NK-92 (cell line): Measurements from ENCODE around the gene DEFB132.

Experiments used
- DNase-seq: peaks from one replicate; lab custom pipeline; 2025; ENCODE audit not compliant: unreplicated experiment; lab: John Stamatoyannopoulos, UW

DEFB132 gene

GRCh38 chr20:297098-297924 is 39.8 kb downstream of the DEFB132 start, which contains the start of gene ZCCHC3:
Gene ZCCHC3, plus strand, starts transcription at chr20:297570. Its CDS starts 17 bp downstream, at chr20:297587.
- no peak for DNase-seq

- DNase-seq, result no peak
These were observed 40.6 kb downstream of the DEFB132 start for GRCh38 chr20:297925-298775.

GRCh38 chr20:298776-299391 is 41.4 kb downstream of the DEFB132 start:
- DNase-seq, result no peak

GRCh38 chr20:300345-300990 is 42.9 kb downstream of the DEFB132 start:
- DNase-seq, result no peak

- no peak for DNase-seq
These were observed 44.6 kb downstream of the DEFB132 start for GRCh38 chr20:301886-302848.

GRCh38 chr20:305745-306144 is 48.2 kb downstream of the DEFB132 start:
- DNase-seq, result no peak

GRCh38 chr20:308427-309038 is 51.0 kb downstream of the DEFB132 start:
- no peak for DNase-seq

GRCh38 chr20:309306-309840 is 51.8 kb downstream of the DEFB132 start:
- DNase-seq, result no peak

GRCh38 chr20:309841-310644 is 52.5 kb downstream of the DEFB132 start:
- no peak for DNase-seq

GRCh38 chr20:310645-311044 is 53.1 kb downstream of the DEFB132 start:
- no peak for DNase-seq
